Epithelial cell of proximal tubule (primary cell): ENCODE results near the gene PKD1L1. TPM values are rescaled to one million over a fixed set of nuclear protein-coding genes. Genes with fewer than 3 reads are reported as not detected.
"Not testable (repeated sequence)": the region's sequence is repeated elsewhere in the genome, so short reads cannot be mapped to it uniquely, and the experiment has no call there.

Experiments
- DNase-seq: peaks from one replicate; pipeline ENCODE4 v3.0.0-alpha.2; 2011; ENCODE audit warnings: low read depth
- H3K4me3 ChIP-seq: 2 replicates; pipeline ENCODE4 v1.5.1; 2011; ENCODE audit warnings: low read depth, mild to moderate bottlenecking, low read length
- CTCF ChIP-seq: conservative IDR thresholded peaks from 2 replicates; pipeline ENCODE4 v1.5.1; 2012; ENCODE audit warnings: low read depth, mild to moderate bottlenecking, low read length
- total RNA-seq: library from RNA; depleted of rRNA; stranded (reverse); fragments of >200 nt; gene quantifications from 2 replicates; pipeline ENCODE4 v1.2.3, GENCODE V29; 2015

The PKD1L1 gene
- under 0.01 TPM in 1 of 2 replicates, not detected in the other for total RNA-seq

GRCh38 chr7:47948141-47948790 is at the start of gene PKD1L1:
Gene PKD1L1, minus strand, starts transcription at chr7:47948466. Its CDS starts 26 bp downstream, at chr7:47948440.
- TF ChIP-seq CTCF: no peak
- no peak within 1 kb of the TSS for H3K4me3 ChIP-seq
- no peak for DNase-seq

- no peak for DNase-seq
- peak; percentile 17 for TF ChIP-seq CTCF
- H3K4me3 ChIP-seq: no peak overlapping the region
These were observed 44.2 kb upstream of the PKD1L1 start for GRCh38 chr7:47992446-47992845.

GRCh38 chr7:47991741-47992311 is 43.6 kb upstream of the PKD1L1 start:
- peak overlapping the region; percentile 55 for H3K4me3 ChIP-seq
- TF ChIP-seq CTCF: peak; percentile 67
- DNase-seq: no peak

GRCh38 chr7:47991270-47991669 is 43.0 kb upstream of the PKD1L1 start:
- no peak overlapping the region for H3K4me3 ChIP-seq
- no peak for TF ChIP-seq CTCF
- no peak for DNase-seq

GRCh38 chr7:47990592-47990991 is 42.3 kb upstream of the PKD1L1 start:
- no peak overlapping the region for H3K4me3 ChIP-seq
- TF ChIP-seq CTCF: no peak
- DNase-seq: no peak

GRCh38 chr7:47989607-47990400 is 41.5 kb upstream of the PKD1L1 start:
- DNase-seq: peak; percentile 31
- H3K4me3 ChIP-seq: not testable (repeated sequence)
